Ishikawa (cell line): ENCODE results near the gene MT1A.

ENCODE experiments used
- EP300 ChIP-seq: IDR thresholded peaks from 2 replicates; pipeline ENCODE4 v1.6.1; 2012; ENCODE audit warnings: borderline replicate concordance
- FOXM1 ChIP-seq: IDR thresholded peaks from 2 replicates; pipeline ENCODE4 v1.6.1; 2012; ENCODE audit warnings: low read depth, borderline replicate concordance
- RAD21 ChIP-seq: IDR thresholded peaks from 2 replicates; pipeline ENCODE4 v1.6.1; 2012; ENCODE audit warnings: low read depth
- REST ChIP-seq: IDR thresholded peaks from 2 replicates; pipeline ENCODE4 v1.6.1; 2012; ENCODE audit warnings: low read depth, mild to moderate bottlenecking
- TAF1 ChIP-seq: IDR thresholded peaks from 2 replicates; pipeline ENCODE4 v1.6.1; 2012; ENCODE audit warnings: low read depth, mild to moderate bottlenecking
- TCF12 ChIP-seq: IDR thresholded peaks from 2 replicates; pipeline ENCODE4 v1.6.1; 2012; ENCODE audit warnings: low read depth
- ZBTB7A ChIP-seq: IDR thresholded peaks from 2 replicates; pipeline ENCODE4 v1.6.1; 2012; ENCODE audit warnings: low read depth

DNA sequence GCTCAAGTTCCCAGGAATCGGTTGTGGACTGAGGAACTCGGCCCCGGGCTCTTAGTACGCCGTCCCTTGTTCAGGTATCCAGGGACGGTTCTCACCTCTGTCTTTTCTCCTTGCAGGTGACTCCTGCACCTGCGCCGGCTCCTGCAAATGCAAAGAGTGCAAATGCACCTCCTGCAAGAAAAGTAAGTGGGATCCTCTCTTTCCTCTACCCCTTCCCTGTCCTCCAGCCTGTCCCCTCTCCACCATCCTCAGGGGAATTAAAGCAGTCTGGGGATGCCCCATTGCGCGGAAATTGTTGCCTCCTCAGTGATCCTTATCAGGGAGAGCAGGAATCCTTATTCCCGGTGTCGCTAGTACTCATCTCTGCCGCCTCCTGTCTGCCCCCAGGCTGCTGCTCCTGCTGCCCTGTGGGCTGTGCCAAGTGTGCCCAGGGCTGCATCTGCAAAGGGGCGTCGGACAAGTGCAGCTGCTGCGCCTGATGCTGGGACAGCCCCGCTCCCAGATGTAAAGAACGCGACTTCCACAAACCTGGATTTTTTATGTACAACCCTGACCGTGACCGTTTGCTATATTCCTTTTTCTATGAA lies 29.5 kb upstream of the MT1A start:
- TF ChIP-seq REST (no peak), TCF12 (no peak), RAD21 (no peak), TAF1 (no peak), FOXM1 (no peak), EP300 (no peak), ZBTB7A (no peak)
